SW480 (cell line): Measurements from ENCODE around the gene CDH24.
A peak's percentile ranks its signal among the peaks of the same experiment; 100 is the strongest.

ENCODE experiments used
- DNase-seq: peaks from one replicate; pipeline ENCODE4 v3.0.0-alpha.2; 2016; ENCODE audit warnings: low spot score

Gene CDH24

DNA sequence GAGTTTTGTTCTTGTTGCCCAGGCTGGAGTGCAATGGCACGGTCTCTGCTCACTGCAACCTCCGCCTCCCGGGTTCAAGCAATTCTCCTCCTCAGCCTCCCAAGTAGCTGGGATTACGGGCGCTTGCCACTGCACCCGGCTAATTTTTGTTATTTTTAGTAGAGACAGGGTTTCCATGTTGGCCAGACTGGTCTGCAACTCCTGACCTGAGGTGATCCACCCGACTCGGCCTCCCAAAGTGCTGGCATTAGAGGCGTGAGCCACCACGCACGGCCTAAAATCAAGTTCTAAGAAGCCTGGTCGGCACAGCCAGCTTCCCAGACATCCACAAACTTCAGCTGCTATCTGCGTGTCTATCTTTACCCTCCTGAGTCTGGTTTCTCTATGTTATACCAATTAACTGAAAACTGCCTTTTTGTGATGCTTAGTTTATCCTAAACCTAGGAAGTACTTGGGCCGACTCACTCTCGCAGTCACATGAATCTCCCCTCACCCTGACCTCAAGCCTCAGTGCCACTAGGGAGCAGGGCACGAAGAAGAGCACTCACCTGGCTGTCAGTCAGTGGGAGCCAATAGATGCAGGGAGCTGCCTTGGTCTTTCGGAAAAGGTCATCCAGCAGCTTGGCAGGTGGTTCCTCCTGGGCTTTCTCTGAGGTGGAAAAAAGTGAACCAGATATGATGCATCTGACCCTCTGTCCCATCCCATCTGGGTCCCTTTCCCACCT is 3.4 kb upstream of the CDH24 start:
- no peak for DNase-seq

DNA sequence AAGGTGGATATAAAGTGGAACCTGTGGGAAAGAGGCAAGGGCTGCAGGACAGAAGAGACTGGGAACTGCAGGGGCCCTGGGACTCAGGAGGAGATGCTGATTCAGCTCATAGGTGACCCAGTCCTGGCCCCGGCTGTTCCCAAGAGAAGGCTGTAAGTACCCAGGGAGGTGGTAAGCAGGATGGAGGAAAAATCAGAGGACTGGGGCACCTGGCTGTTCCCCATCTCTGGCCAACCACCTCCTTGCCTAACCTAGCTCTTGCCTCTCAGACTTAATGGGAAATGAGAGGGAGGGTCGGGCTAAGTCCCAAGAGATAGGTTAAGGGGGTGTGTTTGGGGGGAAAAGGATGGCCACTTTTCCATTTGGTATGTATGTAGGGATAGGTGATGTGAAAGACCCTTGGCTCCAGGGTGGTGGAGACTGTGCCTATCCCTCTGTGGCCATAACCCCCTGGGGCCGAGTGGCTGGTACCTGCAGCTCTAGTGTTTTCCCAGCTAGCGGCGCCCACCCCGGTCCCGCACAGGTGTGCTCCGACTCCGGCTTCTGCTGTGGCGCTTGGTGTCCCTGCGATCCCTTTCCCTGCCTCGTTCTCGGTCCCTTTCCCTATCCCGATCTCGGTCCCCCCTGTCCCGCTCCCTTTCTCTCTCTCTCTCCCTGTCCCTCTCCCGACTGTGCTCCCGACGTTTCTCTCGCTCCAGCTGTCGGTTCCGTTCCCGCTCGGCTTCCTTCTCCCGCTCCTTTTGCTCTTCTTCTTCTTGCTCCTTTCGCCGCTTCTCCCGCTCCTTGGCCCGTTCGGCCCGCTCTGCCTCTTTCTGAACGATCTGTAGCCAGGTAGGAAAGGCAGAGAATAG is 1.6 kb upstream of the CDH24 start:
- DNase-seq = no peak

DNA sequence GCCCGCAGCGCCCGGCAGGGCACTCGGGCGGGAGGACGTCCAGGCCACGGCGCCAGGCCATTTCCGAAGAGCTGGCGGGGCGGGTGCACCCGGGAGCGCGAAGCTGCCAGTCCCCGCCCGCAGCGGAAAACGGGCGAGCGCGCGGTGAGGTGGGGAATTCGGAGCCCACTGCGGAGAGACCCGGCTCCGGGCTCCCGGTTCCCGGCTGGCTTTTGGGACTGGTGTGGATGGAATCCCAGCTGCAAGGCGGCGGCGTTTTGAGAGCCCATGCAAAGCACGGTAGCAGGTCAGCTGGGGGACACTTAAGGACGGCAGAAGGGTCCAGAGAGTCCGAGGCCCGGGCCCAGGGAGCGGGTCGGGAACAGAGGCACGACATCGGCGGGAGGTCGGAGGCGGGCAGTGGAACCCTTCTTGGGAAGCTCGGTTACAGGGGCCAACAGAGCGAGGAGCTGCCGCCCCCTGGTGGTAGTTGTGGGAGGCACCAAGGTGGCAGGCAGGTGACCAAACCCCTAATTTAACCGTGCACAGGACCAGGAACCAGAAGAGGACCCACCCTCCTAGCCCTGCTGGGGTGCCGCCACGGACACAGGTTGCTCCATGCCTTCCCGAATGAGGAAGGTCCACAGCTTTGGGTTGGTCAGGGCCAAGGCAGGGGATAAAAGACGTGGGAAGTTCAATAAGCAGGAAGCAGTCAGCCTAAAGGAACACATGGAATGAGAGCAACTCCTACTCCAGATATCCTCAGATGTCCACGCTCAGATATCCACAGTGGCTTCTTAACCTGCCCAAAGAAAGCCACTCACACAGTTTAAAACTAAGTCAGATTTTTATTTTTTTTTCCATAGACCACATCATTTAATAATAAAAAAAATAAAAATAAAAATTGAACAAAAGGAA is 685 bp upstream of the CDH24 start:
- peak; percentile 83 for DNase-seq

DNA sequence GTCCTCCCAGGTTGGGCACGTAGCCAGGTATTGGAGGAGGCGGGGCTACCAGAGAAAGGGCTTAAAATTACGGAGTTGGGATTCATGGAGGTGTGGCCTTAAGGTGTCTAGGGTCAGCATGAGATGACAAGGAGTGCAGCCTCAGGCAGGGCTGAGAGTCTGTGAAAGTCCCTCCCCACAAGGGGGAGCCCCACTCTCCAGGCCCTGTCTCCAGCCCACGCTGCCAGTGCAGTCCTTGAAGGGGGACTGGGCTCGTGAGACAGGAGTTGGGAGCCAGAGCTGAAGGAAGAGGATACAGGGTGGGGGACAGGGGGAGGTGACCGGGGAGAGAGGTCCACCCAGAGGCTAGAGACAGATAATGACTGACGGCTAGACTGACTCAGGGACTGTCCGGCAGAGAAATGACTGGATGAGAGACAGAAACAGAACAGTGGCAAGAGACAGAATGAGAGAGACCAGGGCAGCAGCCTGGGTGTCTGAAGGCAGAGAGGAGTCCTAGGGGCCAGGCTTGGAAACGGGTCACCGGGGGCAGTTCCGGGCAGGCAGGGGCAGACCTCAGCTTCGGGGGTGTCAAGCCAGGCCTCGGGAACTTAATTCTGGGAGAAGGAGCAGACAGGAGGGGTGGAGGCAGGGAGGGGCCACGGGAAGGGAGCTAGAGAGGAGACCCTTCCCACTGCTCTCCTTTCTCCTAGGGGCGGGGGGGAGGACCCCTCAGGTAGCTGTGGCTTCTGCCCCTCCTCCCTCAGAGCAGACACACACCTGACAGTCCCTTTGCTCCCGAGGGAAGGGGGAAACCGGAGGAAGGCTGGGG is 970 bp downstream of the CDH24 start:
- peak; percentile 78 for DNase-seq

DNA sequence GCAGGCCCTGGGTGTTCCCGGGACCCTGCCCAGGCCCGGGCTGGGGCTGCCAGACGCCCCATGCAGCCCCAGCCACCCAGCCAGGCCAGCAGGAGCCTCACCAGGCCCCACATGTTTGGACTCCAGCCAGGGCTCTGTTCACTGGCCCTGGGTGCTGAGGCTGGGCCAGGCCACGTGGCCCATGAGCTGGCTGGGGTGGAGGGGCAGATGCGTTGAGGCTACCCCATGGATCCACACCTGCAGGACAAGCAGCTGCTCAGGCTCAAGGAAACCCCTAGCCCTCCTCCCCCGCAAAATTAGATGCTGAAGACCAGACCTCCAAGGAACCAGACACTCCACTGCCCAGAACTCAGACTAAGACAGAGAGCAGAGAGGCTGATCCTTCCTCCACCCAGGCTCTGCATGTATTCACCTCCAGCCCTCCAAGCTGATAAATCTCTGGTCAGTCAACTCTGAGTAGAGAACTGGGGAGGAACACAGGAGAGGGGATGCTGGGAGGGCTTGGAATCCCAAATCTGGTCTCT is 1.6 kb downstream of the CDH24 start:
- no peak for DNase-seq

DNA sequence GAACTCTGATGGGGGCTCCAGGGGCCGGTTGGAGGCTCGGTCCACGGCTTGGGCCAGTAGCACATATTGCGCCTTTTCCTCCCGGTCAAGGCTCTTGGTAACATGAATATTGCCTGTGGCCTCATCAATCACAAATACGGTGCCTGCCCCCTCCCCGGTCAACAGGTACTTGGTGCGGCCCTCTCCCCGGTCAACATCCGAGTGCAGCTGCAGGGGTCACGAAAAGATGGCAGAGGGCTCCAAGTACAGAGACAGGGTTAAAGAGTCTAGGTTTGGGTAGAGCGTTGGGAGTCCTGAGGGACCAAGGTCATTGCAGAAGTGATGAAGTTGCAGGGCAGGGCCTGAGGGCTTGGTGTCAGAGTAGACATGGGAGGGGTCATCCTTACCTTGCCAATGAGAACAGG is 2.2 kb downstream of the CDH24 start:
- DNase-seq = no peak

DNA sequence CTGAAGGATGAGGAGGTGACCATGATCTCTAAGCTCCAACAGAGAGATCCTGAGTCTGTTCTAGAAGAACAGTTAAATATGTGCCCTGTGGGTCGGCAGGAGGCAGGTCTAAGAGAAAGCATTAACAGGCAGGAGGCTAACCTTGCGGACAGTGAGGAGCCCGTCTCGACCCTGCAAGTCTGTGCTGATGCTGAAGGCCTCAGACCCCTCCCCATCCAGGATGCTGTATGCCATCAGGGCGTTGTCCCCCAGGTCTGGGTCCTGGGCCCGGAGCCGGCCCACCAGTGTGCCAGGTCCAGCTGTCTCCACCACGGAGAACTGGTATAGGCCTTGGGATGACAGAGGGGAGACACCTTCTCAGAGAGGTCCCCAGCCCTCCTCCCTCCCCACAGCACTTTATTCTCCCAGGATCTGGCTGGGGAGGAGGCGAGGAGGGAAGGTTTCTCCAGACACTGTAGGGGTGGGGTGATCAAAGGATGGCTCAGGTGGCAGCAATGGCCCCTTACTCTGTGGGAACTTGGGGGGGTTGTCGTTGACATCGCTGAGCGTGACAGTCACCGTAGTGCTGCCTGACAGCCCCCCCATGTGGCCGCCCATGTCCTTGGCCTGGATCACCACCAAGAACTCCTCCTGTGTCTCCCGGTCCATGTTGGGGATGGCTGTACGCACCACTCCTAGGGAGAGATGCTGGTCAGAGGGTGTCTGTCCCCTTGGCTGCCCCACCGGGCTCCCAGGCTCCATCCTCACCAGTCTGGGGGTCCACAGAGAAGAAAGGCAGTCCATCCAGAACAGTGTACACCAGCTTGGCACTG is 3.1 kb downstream of the CDH24 start:
- DNase-seq = no peak

DNA sequence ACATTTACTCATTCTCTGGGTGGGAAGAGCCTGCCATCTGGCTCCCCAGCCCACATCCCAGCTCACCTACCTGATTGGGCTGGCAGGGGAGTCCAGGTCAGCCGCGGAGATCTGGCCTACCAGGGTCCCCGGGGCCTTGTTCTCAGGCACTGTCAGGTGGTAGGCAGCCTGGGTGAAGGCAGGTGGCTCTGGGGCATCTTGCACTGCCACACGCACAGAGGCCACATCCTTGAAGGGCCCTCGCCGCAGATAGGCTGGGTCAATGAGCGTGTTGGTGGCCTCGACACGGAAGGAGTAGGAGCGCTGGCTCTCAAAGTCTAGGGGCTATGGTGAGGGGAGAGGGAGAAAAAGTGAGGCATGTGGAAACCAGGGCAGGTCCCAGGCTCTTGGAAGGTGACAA is 3.9 kb downstream of the CDH24 start:
- no peak for DNase-seq

DNA sequence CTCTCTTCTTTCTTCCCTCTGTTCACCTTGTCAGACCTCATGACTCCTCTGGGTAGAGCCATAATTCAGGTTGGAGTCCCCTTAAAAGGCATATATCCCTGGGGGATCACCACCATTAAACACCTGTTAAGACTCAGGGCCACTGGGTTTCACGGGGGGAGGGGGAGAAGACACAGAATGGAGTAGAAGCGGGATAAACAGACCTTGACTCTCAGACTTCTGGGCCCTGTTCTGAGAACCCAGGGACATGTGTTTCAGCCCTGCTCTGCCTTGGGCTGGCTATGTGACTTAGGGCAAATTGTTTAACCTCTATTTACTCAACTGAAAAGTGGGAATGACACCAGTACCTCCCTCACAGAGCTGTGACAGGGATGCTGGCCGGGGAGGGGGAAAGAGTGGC is 4.6 kb downstream of the CDH24 start:
- no peak for DNase-seq

DNA sequence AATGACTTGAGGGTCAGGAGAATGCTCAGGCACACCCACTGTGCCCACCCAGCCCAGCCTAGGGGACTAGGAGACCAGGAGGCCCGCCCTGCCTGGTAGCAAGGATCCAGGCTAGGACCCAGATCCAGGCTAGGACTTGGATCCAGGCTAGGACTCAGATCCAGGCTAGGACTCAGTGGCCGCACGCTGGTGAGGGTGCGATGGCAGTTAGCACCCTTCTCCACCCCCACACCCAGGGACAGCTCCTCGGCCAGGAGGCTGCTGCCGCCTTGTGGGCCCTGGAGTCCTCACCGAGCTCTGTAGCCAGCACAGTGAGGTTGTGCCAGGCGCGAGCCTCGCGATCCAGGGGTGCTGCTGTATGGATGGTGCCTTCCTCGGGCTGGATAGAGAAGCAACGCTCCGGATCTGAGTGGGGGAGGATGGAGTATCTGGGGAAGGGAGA is 5.1 kb downstream of the CDH24 start:
- no peak for DNase-seq

DNA sequence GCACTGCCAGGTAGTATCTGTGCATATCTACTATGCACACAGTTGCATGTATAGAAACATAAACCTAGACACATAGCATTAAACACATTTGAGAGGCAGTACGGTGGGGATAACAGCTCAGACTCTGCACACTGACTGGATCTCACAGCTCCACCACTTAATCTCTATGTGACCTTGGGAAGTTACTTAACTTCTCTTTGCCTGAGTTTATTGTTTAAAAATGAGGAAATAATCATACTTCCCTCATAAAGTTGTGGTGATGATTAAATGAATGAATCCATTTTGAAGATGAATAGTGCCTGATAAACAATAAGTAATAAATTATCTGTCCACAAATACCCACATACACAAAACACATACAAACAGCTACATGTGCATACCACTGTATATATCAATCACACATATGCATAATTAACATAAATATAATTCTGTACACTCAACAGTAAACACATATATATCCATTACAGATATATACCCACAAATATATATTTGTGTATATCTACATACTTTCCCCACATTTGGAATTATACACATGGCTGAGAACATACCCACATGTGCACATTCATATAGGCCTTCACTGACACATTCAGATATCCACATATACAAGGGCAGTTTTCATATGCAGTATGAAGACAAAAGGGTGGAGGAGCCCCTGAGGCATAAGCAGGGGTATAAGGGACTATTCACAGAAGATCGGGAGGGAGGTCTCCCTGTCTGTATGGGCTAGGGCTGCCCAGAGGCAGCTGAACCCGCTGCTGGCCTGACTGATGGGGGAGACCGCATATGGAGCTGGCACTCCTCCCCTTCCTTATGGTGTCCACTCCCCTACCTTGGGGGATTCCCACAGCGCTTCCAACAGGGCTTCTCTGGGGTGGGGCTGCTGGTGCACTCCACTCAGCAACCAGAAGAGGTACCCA is 5.9 kb downstream of the CDH24 start:
- DNase-seq = no peak

DNA sequence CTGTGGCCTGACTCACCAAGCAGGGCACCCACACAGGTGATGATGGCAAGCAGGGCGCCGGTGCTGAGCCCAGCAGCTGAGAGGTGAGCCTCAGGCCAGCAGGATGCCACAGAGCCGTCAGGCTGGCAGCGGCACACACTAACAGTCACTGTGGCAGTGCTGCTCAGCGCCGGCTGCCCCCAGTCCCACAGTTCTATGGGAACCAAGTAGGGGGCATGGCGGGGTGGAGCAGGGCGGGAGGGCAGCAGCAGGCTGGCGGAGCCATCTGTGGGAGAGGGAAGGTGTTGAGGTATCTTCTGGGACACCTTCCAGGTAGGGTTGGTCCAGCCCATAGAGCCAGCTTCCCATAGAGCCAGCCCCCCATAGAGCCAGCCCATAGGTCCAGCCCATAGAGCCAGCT is 8.3 kb downstream of the CDH24 start:
- DNase-seq = no peak

DNA sequence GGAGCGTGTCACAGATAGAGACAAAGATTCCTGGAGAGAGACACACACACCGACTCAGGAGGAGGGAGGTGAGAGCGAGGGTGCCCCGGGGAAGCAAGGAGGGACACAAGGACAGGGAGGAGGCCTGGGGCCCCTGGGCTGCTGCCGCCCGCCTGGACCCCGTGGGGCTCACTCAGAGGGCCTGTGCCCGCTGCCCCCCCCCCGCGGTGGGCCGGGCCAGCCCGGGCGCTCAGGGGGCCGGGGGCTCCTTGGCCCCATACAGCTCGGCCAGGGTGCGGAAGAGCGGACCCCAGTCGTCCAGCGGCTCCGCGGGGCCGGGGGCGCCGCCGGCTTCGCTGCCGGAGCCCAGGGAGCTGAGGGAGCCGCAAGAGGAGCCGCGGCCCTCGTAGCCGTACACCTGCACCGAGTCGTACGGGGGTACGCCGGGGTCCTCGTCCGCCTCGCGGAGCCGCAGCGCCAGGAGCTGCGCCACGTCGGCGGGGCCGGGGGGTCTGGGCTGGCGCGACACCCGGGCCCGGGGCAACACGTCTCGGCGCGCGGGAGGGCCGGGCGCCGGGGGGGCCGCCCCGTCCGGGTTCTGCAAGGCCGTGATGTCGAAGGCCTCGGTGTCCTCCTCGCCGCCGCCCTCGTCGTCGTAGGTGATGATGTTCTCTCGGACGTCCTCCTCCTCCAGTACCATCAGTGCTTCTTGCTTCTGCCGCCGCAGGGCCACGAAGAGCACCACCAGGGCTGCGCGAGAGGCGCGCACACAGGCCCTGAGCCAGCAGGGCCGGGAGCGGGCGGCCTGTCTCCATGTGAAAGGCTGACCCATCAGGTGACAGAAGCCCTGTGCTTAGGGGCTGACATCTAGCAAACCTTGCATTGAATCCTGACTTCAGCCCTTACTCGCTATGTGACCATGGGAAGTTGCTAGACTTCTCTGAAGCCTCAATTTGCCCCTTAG is 9.3 kb downstream of the CDH24 start:
- DNase-seq = no peak

DNA sequence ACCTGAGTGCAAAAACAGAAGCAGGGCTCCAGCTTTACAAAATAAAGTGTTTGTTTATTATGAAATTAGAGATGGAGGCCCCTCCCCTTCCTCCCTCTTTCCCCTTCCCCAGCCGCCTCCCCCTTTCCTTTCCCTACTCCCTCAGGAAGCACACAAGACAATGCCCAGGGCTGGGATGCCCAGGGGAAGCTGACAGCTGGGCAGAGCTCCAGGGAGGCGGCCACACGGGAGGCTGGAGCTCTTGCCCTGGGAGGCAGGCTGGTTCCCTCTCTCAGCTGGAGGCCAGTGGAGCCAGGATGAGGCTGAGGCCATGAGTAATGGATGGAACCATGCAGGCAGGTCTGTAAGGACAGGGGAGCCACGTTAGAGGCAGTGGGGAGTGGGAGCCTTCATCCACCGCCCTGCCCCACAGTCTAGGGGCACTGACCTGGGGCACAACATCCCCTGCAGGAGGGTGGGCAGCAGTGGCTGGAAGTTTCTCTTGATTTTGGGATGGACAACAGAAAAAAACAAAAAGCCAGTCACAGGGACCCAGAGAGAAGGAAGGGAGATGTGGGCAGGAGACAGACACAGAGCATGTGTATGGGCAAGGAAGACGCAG is 10.2 kb downstream of the CDH24 start:
- DNase-seq = no peak

DNA sequence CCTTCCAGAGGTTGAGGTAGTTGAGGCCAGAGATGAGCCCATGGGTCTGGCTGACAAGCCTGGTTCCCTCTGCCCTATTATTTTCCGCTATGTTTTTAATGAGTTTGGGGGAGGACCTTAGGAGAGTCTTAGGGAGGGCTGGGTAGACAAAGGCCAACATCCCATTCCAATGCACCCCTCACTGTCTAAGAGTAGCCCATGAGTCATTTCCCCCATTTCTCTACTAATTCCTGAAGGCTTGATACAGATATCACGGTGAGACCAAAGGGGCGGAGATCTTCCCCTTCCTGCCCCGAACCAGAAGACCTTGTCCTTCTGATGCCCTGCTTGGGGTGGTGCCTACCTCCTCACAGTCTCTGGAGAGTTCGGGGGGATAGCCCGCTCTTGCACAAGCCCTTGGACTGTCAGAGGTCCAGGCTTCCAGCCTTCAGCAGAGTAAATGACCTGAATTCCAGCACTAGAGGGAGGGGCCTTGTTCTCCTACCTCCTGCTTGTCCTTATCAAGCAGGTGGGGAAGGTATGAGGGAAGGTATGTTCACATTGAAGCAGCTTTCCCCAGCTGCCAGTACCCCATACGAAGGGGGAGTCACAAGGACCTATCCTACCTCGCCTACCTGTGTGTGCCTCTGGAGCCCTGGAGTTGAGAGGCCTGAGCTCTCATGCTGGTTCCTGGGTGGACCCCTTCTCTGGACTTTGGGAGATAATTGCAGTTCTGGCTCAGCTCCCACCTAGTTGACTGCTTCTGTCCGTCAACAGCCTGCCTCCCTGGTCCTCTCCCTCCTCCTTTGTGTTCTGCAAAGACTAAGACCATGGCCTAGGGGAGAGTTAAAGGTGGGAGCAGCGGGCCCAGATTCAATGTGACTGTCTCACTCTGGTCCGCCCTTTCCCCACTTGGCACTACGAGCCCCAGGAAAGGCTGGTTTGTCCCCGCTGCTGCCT is 11.6 kb downstream of the CDH24 start:
- DNase-seq = no peak

DNA sequence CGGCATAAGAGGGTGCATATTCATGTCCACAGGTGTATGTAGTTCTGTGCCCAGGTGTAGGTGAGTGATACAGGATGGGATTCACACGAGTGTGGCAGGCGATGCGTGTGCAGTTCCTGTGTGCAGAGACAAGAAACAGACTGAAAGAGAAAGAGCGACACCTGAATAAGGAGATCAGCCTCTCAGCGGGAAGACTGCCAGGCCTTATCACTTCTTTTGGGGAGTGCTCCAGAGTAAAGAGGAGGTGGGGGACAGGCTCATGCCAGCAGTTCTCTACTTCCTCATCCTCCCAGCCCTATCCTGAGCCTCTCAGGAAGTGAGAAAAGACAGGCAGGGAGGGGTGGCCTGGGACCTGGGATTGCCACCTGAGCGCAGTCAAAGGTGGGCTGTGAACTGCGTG is 12.5 kb downstream of the CDH24 start:
- DNase-seq = no peak

DNA sequence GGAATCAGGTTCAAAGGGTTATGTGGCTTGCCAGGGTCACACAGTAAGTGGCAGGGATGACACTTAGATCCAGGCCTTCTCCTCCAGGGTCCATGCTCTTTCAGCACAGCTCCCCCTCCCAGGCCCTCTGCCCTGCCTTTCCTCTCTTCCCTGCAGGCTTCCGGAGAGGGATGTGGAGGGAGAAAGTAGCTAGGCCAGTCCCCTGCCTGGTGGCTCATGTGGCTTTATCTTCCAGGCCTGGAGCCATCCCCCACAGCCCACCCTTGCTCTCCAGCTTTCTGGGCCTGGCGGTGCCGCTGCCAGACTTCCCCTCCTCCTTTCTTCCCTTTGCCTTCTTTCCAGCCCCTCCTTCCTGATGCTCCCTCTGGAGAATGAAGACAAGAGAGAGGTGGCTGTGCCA is 13.6 kb downstream of the CDH24 start:
- DNase-seq = no peak
